ENCODE data around the gene MORN1. TPM values are rescaled to one million over a fixed set of nuclear protein-coding genes. Genes with fewer than 3 reads are reported as not detected.

MORN1 gene
- total and polyA plus RNA-seq, 2 experiments from 2014 or later = 4.8 to 11.1 TPM

DNA sequence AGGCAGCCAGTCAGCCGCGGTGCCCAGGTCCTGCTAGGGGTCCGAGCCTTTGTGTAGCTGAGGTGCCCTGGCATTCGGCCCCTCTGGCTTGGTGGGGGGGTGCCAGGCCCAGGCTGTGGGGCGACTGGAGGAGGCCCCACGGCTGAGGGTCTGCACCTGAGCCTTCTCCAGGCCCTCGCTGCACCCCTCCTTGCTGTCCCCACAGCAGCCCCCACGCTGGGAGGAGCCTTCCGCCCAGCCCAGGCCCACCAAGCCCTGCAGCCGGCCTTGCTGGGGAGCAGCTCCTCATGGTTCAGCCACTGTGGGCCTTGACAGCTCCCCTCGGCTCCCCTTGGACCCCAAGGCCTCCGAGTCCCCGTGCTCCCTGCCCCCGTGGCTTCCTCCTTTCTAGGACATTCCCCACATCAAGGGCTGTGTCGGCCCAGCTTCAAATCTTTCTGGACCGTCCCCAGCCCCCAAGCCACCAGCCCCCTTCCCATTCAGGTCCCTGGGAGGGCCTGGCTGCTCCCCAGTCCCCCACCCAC, 67.8 kb downstream of the MORN1 start (continued):
- TF ChIP-seq, protein P1, sequence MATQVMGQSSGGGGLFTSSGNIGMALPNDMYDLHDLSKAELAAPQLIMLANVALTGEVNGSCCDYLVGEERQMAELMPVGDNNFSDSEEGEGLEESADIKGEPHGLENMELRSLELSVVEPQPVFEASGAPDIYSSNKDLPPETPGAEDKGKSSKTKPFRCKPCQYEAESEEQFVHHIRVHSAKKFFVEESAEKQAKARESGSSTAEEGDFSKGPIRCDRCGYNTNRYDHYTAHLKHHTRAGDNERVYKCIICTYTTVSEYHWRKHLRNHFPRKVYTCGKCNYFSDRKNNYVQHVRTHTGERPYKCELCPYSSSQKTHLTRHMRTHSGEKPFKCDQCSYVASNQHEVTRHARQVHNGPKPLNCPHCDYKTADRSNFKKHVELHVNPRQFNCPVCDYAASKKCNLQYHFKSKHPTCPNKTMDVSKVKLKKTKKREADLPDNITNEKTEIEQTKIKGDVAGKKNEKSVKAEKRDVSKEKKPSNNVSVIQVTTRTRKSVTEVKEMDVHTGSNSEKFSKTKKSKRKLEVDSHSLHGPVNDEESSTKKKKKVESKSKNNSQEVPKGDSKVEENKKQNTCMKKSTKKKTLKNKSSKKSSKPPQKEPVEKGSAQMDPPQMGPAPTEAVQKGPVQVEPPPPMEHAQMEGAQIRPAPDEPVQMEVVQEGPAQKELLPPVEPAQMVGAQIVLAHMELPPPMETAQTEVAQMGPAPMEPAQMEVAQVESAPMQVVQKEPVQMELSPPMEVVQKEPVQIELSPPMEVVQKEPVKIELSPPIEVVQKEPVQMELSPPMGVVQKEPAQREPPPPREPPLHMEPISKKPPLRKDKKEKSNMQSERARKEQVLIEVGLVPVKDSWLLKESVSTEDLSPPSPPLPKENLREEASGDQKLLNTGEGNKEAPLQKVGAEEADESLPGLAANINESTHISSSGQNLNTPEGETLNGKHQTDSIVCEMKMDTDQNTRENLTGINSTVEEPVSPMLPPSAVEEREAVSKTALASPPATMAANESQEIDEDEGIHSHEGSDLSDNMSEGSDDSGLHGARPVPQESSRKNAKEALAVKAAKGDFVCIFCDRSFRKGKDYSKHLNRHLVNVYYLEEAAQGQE (IDR thresholded peaks at IDR 0.05; ENCODE audit: unreplicated experiment) = no peak
- no peak for TF ChIP-seq EZH2phosphoT487 (IDR thresholded peaks at IDR 0.05; ENCODE audit: unreplicated experiment)
- no peak for TF ChIP-seq ZNF331 (CRISPR knock-in tag; IDR thresholded peaks at IDR 0.05; ENCODE audit: low read depth)
- TF ChIP-seq ZNF114 (CRISPR knock-in tag; IDR thresholded peaks at IDR 0.05) = no peak
- no peak for TF ChIP-seq JUNB (IDR thresholded peaks at IDR 0.05; ENCODE audit: unreplicated experiment)
- no peak for TF ChIP-seq EZH2 (IDR thresholded peaks at IDR 0.05; ENCODE audit: low read depth, unreplicated experiment)
- TF ChIP-seq, protein P2, sequence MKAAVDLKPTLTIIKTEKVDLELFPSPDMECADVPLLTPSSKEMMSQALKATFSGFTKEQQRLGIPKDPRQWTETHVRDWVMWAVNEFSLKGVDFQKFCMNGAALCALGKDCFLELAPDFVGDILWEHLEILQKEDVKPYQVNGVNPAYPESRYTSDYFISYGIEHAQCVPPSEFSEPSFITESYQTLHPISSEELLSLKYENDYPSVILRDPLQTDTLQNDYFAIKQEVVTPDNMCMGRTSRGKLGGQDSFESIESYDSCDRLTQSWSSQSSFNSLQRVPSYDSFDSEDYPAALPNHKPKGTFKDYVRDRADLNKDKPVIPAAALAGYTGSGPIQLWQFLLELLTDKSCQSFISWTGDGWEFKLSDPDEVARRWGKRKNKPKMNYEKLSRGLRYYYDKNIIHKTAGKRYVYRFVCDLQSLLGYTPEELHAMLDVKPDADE (IDR thresholded peaks at IDR 0.05) = no peak
- TF ChIP-seq, protein P3, sequence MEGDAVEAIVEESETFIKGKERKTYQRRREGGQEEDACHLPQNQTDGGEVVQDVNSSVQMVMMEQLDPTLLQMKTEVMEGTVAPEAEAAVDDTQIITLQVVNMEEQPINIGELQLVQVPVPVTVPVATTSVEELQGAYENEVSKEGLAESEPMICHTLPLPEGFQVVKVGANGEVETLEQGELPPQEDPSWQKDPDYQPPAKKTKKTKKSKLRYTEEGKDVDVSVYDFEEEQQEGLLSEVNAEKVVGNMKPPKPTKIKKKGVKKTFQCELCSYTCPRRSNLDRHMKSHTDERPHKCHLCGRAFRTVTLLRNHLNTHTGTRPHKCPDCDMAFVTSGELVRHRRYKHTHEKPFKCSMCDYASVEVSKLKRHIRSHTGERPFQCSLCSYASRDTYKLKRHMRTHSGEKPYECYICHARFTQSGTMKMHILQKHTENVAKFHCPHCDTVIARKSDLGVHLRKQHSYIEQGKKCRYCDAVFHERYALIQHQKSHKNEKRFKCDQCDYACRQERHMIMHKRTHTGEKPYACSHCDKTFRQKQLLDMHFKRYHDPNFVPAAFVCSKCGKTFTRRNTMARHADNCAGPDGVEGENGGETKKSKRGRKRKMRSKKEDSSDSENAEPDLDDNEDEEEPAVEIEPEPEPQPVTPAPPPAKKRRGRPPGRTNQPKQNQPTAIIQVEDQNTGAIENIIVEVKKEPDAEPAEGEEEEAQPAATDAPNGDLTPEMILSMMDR (conservative IDR thresholded peaks at IDR 0.05; ENCODE audit: low read depth in 2 of 2) = no peak
- no peak for TF ChIP-seq CREB1 (CRISPR knock-in tag; IDR thresholded peaks at IDR 0.05; ENCODE audit: low read depth)

DNA sequence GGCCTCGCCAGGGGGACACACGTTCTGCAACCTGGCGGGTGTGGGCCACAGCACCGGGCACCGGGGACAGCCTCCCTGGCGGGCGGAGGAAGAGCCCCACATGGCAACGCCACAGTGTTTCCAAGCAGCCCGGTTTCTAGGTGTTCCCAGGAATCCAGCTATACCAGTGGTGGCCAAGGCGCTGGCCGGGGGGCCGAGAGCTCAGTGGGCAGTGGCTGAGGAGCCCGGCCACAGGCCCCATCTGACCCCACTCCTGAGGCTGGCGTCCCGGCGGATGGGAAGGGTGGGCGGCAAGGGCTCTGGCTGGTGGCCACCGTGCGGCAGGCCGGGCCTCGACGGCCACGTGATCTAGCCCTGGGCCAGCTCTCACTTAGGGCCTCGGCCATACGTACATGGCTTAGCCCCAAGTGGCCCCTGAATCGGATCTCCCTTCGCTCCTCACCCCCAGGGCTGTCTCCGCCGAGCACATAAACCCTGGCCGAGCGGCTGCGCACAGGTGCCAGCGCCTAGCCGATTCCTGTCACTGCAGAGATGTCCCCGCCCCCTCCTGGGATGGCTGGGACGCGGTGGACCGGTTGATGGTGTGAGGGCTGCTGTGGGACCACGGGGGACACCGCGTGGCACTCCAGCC, 68.7 kb downstream of the MORN1 start:
- Mint-ChIP-seq H3K27ac (no peak overlapping the region), H3K36me3 (ENCODE audit: low read depth) (no peaks in the 10 kb centered on the region; the same call in 2 of the 3 replicates), H3K4me3 (no peak overlapping the region), H3K4me1 (peaks cover 2% of the 10 kb centered on the region; the same call in 2 of the 3 replicates), H3K9me3 (peaks cover 4% of the 10 kb centered on the region; the same call in 2 of the 3 replicates), H3K27me3 (ENCODE audit: insufficient read depth, low read depth, poor library complexity) (peaks cover 12% of the 10 kb centered on the region)
- H3K4me3 ChIP-seq = no peak overlapping the region
- H3K27ac ChIP-seq (ENCODE audit: low read depth) = peak overlapping the region; percentile 78
- DNase-seq (ENCODE audit: low spot score) (no peak), ATAC-seq (peak; percentile 8)
- no peaks in the 10 kb centered on the region for H3K79me2 ChIP-seq (replicated peaks; ENCODE audit: insufficient read depth)
- no peaks in the 10 kb centered on the region for H3K36me3 ChIP-seq (ENCODE audit: insufficient read depth)
- no peaks in the 10 kb centered on the region for H3K9me2 ChIP-seq (ENCODE audit: insufficient read depth)
- H3K4me1 ChIP-seq (ENCODE audit: insufficient read depth) = peaks cover 4% of the 10 kb centered on the region; the same call in 1 of the 2 replicates
- no peak overlapping the region for H2AFZ ChIP-seq
- H3K27me3 ChIP-seq (ENCODE audit: insufficient read depth) = no peaks in the 10 kb centered on the region
- no peaks in the 10 kb centered on the region; the same call in 1 of the 2 replicates for H3F3A ChIP-seq (replicated peaks; ENCODE audit: low read depth)
- H4K20me1 ChIP-seq (replicated peaks; ENCODE audit: insufficient read depth) = no peaks in the 10 kb centered on the region
- no peak overlapping the region for H3K4me2 ChIP-seq
- no peak for TF ChIP-seq POLR2AphosphoS5 (IDR thresholded peaks at IDR 0.05; ENCODE audit: low read depth)
- no peak for TF ChIP-seq CREB1 (CRISPR knock-in tag; IDR thresholded peaks at IDR 0.05; ENCODE audit: low read depth)
- no peak for TF ChIP-seq EZH2phosphoT487 (IDR thresholded peaks at IDR 0.05; ENCODE audit: unreplicated experiment)
- TF ChIP-seq, protein P3 (conservative IDR thresholded peaks at IDR 0.05; ENCODE audit: low read depth in 2 of 2) = no peak
- no peak for TF ChIP-seq STAT1 (IDR thresholded peaks at IDR 0.05; ENCODE audit: unreplicated experiment)
- TF ChIP-seq, protein P2 (IDR thresholded peaks at IDR 0.05) = no peak
- no peak for TF ChIP-seq JUNB (IDR thresholded peaks at IDR 0.05; ENCODE audit: unreplicated experiment)
- no peak for TF ChIP-seq ZNF114 (CRISPR knock-in tag; IDR thresholded peaks at IDR 0.05)
- no peak for TF ChIP-seq EZH2 (IDR thresholded peaks at IDR 0.05; ENCODE audit: low read depth, unreplicated experiment)
- no peak for TF ChIP-seq ZNF331 (CRISPR knock-in tag; IDR thresholded peaks at IDR 0.05; ENCODE audit: low read depth)

All from GM23338 (cell line).